Limb (tissue), 2 donors: ENCODE results near the gene CNKSR3.

Source experiments
- DNase-seq, 2 donors: peaks; one replicate each; pipeline ENCODE4 v3.0.0-alpha.2; 2016; ENCODE audit errors: extremely low spot score in 2 of 2

CNKSR3 gene

DNA sequence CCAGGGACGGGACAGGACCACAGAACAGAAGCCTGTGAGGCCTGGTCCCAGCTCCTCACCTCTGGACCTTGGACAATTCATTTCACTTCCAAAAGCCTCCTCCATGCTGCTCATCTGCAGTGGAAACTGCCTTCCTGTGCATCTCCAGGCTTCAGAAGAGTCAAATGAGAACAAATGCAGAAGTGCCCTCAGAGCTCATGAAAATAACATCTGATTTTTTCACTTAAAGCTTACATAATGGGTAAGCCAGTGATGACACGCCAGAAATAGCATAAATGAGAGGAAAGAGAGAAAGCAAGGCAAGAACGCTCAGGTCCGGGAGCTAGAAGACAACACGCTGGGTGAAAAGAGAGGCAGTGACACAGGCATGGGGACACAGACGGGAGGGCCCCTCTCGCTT lies 7.9 kb downstream of the CNKSR3 start:
- no peak for DNase-seq

DNA sequence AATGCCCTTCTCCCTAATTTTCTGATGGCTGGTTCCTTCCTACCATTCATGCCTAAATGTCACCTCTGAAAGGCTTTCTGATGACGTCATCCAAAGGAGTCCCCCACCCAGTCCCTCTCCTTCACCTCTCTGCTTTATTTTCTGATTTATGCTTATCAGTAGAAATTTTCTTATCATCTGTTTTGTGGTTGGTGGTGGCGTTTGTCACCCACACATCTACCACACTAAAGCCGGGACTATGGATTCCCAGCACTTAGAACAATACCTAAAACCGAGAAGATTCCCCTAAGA lies 9.0 kb downstream of the CNKSR3 start:
- DNase-seq = no peak

DNA sequence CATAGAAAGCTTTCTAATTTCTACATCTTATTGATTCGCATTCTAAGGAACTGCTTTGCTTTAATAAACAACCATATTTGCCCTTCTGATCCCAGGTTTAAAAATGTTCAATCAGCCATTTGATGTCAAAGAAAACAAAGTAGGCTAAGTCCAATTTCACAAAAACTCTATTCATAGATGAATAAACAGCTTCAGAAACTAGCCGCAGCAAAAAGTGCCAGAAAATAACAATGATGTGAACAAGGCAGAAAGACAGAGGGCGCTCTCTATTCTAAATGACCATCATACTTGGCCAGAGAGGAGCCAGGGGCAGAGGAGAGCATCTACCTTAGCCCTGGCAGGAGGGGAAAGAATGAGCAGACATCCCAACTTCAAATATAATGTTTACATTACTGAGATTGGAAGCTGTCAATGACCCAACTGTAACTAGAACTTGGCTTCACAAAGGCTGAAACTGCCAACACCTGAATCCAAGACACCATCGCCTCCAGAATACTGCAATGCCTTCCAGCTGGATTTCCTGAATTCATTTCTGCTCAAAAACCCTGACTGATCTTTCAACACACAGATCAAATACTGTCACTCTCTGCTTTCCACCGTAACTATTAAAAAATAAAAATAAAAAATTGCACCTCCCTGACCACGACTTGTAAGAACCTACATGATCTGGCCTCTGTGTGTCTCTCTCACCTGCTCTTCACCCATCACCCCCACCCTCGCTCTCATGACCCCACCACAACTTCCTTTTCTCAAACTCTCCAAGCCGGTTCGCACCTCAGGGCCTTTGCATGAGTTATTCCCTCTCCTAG lies 9.5 kb downstream of the CNKSR3 start:
- no peak for DNase-seq

DNA sequence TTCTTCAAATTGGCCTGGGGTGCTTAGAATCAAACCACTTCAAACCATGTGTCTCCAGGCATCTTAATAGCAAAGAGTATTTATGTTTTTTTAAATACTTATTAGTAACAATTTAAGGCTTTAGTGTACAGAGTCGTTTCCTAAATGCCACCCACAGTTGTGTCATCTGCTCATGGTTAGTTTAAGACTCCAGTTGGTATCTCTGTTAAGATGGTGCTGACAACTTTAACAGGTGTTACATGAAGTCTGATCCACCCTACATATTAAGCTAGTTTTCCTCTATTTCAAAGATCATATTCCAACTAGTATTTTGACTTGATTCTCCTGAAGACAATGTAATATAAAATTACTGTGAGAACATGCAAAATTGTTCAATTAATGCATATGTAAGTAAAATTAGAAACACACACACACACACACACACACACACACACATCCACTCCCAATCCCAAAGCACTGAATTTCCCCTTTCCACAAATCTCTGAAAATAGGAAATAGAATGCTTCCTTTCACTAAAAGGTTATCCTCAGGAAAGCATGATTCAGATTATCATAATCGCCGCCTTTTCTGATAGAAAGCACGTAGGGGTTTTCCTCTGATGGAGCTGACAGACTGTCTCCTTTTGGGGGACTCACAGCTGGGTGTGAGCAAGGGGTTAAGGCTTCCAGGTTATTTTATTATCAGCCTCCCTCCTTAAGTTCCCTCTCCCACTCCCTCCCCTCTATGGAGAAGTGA lies 10.5 kb downstream of the CNKSR3 start:
- no peak for DNase-seq

DNA sequence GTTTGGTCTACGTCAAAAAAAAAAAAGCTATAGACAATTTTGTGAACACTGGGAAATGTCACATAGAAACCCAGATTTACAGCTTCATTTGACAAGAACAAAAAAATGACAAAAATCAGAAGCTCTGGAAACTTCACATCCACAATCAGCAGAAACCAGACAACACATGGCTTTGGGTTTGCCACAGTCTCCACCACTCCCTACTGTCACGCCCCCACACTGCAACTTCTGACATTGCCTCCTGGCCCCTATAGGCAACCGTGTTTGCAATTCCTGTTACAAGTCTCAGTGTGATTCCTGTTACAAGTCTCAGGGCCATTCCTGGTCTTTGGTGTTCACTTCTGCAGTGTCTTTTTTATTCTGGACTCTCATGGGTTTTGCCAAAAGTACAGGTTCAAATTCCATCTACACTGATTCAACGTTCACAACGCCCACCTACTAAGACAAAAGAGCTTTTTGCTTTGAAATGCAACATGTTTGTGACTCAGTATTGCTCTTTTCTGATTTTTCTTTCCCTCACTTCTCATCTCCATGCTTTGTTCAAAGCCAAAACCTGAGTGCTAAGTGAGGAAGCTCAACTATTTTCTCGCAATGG lies 12.0 kb downstream of the CNKSR3 start:
- DNase-seq = no peak

DNA sequence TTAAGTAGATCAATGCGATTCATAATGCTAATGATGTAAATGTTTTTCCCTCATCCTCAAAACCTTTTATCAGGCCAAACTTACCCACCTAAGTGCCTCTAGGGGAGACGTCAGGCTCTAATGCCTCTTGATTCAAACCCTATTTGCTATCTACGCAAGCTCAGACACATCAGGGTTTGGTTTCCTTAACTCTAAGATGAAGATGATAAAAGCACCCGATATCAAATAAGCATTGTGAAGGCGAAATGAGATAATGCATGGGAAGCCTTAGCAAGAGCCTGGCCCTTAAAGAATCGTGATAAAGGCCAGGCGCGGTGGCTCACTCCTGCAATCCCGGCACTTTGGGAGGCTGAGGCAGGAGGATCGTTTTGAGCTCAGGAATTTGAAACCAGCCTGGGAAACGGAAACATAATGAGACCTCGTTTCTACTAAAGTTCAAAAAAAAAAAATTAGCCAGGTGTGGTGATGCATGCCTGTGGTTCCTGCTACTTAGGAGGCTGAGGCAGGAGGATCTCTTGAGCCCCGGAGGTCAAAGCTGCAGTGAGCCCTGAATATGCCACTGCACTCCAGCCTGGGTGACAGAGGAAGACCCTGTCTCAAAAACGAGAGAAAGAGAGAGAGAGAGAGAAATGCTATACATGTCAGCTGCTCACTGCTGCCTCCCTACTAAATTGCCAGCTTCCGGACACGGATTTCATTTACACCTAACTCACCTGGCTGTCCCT lies 13.5 kb downstream of the CNKSR3 start:
- no peak for DNase-seq

DNA sequence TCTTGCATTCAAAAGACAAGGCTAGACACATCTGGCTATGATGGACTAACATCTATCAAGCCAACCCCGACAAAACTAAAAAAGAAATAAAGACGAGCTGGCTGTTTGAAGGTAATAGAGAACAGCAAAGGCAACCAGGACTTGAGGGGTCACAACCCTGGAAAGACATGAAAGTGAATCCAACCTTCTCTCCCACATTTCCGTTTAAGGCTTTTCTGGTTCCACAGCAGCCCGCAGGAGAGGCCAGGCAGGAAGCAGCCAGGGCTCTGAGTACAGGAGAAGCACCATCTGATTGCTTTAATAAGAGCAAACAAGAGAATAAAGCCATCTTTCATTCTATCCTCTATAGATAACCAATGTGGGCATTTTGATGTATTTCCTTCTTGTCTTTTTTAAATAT lies 14.3 kb downstream of the CNKSR3 start:
- DNase-seq = no peak

DNA sequence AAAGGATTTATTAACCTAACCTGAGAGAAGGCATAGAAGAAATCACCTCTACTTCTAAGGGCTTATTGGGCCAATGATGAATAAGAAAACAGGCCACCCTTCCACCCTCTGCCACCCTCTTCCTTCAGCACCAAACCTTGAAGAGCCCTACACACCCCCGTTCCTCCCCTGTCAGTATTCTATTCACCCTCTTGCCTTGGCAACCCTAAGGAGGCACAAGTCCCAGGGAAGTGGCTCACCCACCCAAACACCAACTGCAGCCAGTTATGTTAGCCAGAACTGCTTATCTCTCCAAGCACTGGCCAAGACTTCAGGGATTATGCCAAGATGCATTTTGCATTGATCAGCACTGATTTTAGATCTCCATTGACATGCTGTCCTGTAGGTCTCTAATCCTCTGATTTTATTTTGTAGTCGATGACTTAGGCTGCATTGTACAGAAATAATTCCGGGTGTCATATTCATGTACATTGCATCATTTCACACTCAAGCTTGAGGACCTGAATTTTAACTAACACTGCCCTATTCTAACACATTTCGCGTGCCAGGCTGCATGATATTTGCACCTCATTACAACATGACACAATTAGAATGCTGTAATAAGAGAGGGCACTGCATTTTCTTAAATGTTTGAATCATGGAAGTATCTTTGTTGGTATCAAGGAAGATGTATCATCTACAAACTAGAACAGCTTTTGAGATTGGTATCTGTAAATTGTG lies 15.7 kb downstream of the CNKSR3 start:
- DNase-seq = no peak

DNA sequence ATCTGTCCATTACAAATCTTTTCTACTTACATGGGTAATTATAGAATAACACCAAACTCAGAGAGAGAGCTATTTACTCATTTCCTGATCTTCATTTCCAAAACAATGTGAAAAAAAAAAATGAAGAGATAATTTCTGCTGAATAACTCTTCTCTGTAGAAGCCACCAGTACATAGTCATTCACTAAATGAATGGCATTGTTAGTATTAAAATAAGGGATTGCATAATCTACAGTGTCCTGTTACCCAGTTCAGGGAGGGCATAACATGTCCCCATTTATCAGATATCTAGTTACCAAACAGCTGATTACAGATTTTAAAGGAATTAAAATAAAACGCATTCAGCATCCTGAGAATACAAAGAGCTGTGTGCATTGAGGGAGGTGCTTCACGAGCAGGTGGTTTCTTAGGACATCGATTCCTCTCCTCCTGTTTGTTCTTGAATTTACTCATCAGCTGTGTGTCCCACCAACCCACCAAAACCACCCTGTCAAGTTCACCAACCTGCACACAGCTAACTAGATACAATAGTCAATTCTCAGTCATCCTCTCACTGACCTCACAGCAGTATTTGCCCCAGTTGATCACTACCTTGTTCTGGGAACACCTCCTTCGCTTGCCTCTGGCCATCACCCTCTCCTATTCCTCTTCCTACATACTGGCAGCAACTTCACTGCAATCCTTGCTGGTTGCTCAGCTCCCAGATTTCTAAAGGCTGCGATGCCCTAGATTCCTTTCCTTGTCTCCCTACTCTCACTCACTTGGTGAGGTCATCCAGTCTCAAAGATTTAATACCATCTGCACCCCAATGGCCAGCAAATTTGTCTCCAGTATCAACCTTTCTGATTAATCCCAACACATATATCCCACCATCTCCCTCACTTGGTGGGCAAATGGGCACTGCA lies 18.7 kb downstream of the CNKSR3 start:
- DNase-seq = no peak

DNA sequence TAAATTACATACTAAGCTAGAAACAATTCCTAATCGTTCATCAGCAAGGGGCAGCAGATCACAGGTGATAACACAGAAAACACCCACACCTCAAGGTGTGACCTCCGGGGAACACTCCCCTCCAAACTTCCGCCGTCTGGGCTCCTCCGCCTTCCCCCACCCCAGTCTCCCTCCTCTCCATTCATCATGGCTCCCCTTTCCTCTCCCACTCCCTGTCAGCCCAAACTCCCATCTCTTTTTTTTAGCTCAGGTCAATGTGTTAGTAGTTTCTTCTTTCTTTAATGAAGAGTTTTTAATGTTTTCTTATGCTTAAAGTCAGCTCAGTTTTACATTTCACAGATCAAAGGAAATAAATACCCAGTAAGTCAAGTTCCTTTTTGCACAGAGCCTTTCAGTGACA lies 20.7 kb downstream of the CNKSR3 start:
- DNase-seq = no peak

DNA sequence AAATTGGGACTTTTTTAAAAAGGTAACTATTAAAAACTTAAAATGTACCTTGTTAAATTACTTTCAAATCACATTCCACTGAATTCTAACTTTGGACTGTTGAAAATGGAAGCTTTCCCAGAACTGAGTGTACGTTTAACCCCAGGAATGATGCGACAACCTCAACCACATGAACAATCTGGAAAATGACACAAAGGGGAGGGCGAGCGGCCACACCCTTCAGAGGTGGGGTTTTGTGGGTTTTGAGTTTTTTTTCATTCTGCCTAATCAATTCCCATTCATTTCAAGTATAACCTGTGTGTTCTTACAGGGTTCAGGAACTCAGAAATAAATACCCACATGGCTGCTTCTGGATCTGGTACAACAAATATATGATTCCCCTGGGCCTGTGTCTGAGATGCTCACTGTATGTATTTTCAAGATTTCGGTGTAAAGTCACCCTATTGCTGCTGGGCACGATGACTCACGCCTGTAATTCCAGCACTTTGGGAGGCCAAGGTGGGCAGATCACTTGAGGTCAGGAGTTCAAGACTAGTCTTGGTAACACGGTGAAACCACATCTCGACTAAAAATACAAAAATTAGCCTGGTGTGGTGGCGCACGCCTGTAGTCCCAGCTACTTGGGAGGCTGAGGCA lies 21.6 kb downstream of the CNKSR3 start:
- no peak for DNase-seq

DNA sequence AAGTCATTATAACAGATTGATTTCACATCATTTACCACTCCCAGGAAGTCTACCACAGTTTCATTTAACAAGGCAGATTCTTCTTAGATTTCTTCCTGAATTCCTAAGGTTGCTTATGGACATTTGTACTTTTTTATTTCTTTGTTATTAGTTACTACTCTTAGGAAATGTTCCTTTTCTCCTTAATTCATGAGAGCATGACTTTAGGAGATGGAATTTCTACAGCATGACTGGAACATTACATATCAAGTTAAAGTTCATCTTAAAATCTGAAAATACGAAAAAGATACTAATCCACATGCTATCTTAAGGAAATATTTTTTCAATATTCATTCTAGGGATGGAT lies 22.3 kb downstream of the CNKSR3 start:
- DNase-seq = no peak

DNA sequence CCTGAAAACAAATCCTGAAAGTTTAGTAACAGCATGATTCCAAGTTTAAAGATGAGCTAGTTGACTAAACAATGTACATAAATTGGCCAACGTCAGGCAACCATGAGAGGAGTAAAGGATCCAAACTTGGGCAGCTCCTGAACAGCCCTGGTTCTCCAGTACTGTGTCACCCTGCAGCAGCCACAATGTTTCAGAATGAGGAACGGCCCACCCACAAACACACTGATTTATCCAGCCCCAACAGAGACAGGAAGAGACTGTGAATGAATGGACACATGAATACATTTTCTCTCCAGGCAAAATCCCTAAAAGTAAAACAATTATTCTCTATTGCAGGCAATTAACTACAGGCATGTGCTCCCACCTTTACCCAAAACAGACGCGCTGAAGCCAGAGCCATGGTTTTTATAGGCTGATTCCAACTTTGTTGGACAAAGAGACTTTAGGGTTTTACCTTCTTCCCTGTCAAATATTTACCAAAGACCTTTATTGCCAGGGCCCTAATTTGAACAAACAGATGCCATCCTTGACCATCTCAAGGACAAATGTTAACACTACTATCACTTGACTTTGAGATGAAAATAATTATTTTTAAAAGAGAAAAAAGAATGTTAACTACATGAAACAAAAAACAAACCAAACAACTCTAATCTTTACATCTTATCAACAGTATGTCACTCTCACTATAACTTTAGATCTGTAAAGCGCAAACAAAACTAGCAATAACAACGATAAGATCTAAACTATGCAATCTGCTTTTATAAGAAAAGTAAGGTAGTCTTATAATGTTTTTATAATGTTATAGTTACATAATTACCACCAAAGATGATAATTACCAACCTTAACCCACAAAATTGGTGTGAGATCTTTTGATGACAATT lies 22.9 kb downstream of the CNKSR3 start:
- DNase-seq = no peak

DNA sequence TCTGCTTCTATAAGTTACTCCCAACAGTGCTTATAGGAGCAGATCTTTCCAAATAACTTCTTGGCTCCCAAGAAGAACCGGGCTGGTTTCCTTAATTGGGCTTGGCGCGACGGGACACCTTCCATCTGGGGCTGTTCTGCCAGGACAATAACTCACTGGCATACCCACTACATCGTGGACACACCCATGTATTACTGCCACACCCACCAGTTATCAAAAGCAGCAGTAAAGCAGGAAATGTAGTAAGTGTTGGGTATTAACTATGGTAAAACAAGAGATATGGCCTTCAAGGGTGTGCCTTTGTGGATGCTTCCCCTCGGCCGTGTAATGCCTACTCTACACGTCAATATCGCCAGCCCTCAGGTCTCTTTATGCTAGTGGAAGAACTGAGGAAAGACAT lies 24.7 kb downstream of the CNKSR3 start:
- no peak for DNase-seq

DNA sequence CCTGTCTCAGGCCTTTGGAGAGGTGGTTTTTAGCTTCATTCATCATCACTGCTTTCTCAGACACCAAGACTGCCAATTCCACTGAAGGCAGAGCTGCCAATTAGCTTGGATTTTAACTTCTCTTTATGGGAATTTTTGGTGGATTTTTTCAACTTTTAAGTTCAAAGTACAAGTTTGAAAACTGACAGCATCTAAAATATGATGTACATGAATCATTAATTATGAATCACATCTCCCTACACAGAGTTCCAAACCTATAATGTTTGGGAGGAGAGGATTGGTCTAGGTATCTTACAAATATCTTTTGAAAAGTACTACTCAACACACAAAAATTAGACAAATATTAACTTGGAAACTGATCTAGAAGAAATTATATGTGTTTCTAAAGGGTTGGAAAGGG lies 25.5 kb downstream of the CNKSR3 start:
- DNase-seq = no peak

DNA sequence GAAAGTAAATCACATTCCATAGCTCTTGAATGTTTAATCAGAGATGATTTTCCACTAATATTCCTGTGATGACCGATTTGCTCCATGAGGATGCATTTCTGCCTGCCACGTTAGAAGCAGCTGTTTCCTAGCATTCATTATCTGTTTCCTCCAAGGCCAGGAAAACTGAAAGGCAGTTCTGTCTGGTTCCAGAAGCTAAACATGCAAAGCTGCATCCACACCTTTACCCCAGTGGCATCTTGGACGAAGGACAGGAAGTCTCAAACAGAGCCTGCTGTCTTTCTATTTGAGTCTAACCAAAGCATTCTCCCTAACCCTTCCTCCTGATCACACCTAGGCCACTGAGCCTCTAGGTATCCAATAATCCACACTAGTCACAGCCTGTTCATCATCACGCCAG lies 27.6 kb downstream of the CNKSR3 start:
- DNase-seq = no peak

DNA sequence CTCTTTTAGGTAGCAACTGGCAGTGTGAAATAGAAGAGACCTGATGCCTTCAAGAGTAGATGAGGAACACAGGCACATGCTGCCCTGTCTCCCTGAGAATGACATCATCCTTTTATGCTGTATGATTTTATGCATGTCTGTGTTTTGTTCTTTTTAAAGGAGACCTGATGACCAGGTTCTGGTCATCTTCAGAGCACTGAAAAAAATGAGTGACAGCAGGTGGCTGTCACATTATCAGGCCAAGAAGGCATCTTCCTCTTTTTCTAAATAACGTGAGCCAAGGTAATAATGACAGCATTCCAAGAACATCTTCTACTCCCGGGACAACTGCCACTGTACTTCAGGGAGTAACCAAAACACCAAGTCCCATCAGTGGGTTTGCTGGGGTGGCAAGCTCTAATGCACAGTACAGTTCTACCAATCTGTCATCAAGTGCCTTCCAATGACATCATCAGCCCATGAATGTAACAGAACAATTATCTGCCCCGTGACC lies 28.9 kb downstream of the CNKSR3 start:
- no peak for DNase-seq

DNA sequence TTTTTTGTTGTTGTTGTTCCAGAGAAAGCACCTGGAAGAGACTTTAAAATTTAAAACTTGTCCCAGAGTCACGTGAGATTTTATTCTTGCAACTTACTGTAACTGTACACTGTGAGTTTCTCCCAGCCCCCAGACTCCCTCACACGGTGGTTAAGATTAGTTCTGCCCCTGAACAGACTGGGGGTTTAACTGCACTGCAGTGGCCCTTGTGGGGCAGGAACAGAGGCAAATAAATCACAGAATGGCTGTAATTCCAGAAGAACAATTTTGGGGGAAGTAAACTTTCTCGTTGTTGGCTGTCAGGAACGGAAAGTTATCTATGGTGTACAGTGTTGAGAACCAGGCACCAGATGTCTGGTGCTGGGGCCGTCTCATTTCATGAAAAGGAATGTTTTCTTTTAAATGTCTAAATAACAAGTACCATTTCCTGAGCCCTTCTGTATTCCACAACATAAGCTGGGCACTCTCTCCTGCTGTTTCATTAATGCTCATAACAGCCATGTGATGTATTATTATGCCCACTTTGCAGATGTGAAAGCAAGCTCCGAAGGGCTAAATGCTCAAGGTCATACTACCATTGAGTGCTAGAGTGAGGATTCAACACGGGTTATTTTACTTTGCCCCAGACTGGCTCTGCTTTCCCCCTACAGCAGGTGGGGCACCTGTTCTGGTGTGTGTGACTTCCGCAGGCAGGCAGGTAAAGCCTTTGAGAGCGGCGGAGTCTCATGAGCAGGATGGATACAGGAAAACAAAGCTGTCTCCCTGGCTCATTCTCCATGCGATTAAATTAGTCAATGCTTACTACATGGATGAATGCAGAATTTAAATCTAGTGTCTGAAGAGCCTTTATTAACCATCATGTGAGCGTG lies 30.5 kb downstream of the CNKSR3 start:
- DNase-seq = peak in 1 of 2 donors; percentile 46
